Body of pancreas (tissue), 4 donors: Measurements from ENCODE around the gene ZBED1.

Source experiments
- POLR2A ChIP-seq, 3 donors: fragments of 450-650 bp; IDR thresholded peaks; one replicate each; pipeline ENCODE4 v1.6.1; 2016; ENCODE audit warnings: antibody characterized with exemption in 3 of 3, mild to moderate bottlenecking in 2 of 3
- TF ChIP-seq, protein P1 (sequence below), 7 experiments: fragments of 450-650 bp in 4 of 7; fragments of 200-600 bp in 3 of 7; sonication (generic) in 3 of 7; IDR thresholded peaks; one replicate each; pipeline ENCODE4 v1.5.1; 2016 to 2019; ENCODE audit warnings: antibody characterized with exemption in 7 of 7

DNA sequence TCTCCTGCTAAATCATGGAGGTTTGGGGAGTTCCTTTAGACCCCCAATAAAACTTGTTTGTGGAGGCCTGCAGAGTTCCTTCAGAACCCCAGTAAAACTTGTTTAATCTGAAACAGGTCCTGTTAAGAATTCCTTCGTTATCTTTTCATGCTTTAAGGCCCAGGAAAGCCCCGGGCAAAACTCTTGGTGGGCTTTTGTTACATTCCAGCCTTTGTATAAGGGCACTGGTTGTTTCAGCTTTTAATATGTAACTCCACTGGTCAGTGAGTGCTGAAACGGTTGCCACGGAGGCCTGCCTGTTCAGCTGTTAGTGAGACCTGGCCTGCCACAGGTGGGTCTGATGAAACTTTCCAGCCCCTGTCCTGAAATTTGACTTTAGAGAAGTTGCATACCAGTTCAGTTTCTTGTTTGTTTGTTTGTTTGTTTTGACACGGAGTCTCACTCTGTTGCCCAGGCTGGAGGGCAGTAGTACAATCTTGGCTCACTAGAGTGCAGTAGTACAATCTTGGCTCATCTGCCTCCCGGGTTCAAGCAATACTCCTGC, 12.4 kb upstream of the ZBED1 start:
- TF ChIP-seq, protein P1, sequence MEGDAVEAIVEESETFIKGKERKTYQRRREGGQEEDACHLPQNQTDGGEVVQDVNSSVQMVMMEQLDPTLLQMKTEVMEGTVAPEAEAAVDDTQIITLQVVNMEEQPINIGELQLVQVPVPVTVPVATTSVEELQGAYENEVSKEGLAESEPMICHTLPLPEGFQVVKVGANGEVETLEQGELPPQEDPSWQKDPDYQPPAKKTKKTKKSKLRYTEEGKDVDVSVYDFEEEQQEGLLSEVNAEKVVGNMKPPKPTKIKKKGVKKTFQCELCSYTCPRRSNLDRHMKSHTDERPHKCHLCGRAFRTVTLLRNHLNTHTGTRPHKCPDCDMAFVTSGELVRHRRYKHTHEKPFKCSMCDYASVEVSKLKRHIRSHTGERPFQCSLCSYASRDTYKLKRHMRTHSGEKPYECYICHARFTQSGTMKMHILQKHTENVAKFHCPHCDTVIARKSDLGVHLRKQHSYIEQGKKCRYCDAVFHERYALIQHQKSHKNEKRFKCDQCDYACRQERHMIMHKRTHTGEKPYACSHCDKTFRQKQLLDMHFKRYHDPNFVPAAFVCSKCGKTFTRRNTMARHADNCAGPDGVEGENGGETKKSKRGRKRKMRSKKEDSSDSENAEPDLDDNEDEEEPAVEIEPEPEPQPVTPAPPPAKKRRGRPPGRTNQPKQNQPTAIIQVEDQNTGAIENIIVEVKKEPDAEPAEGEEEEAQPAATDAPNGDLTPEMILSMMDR (IDR thresholded peaks at IDR 0.05), result no peak
- no peak for TF ChIP-seq POLR2A (IDR thresholded peaks at IDR 0.05)
